ENCODE data around the gene HS3ST1.

Gene HS3ST1

DNA sequence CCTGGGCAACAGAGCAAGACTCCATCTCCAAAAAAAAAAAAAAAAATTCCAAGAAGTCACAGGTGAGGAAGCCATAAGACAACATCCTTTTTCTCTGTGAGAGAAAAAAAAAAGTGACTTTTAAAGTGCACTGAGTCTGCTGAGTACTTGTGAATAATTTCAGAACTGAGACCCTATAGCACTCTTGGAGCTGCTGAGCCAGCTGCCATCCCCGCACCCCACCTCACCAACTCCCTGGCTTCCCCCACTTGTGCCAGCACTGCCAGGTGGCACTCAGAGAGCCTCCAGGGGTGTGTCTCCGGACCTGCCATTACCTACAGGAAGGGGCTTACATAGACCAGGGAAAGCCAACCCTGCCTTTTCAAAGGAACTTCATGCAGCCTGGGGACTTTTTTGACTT lies 39.2 kb upstream of the HS3ST1 start:
- no peak for TF ChIP-seq EZH2phosphoT487 (IDR thresholded peaks at IDR 0.05; ENCODE audit: borderline replicate concordance)
- TF ChIP-seq, protein P1, sequence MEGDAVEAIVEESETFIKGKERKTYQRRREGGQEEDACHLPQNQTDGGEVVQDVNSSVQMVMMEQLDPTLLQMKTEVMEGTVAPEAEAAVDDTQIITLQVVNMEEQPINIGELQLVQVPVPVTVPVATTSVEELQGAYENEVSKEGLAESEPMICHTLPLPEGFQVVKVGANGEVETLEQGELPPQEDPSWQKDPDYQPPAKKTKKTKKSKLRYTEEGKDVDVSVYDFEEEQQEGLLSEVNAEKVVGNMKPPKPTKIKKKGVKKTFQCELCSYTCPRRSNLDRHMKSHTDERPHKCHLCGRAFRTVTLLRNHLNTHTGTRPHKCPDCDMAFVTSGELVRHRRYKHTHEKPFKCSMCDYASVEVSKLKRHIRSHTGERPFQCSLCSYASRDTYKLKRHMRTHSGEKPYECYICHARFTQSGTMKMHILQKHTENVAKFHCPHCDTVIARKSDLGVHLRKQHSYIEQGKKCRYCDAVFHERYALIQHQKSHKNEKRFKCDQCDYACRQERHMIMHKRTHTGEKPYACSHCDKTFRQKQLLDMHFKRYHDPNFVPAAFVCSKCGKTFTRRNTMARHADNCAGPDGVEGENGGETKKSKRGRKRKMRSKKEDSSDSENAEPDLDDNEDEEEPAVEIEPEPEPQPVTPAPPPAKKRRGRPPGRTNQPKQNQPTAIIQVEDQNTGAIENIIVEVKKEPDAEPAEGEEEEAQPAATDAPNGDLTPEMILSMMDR (conservative IDR thresholded peaks at IDR 0.05; ENCODE audit: low read length) = no peak
- Histone ChIP-seq H3K36me3 (ENCODE audit: insufficient read depth, low read length) (no peaks in the 10 kb centered on the region), H3K27me3 (ENCODE audit: insufficient read depth, low read length, poor library complexity, severe bottlenecking) (no peaks in the 10 kb centered on the region), H3K4me1 (ENCODE audit: insufficient read depth, low read length, poor library complexity, severe bottlenecking) (peaks cover 17% of the 10 kb centered on the region), H3K9me3 (ENCODE audit: insufficient read depth, low read depth, low read length) (no peaks in the 10 kb centered on the region), H3K9me2 (replicated peaks; ENCODE audit: low read depth, low read length) (no peaks in the 10 kb centered on the region), H3K9ac (ENCODE audit: low read depth, low read length, poor library complexity, severe bottlenecking) (no peak overlapping the region), H2AFZ (ENCODE audit: low read length) (no peak overlapping the region), H3K79me2 (ENCODE audit: insufficient read depth, low read length) (no peaks in the 10 kb centered on the region), H3K4me3 (ENCODE audit: low read length, poor library complexity, severe bottlenecking) (no peak overlapping the region), H3K4me2 (ENCODE audit: low read depth, low read length, poor library complexity, severe bottlenecking) (no peak overlapping the region), H4K20me1 (ENCODE audit: insufficient read depth, low read length, poor library complexity, severe bottlenecking) (no peaks in the 10 kb centered on the region), H3F3A (ENCODE audit: low read depth) (no peaks in the 10 kb centered on the region)

DNA sequence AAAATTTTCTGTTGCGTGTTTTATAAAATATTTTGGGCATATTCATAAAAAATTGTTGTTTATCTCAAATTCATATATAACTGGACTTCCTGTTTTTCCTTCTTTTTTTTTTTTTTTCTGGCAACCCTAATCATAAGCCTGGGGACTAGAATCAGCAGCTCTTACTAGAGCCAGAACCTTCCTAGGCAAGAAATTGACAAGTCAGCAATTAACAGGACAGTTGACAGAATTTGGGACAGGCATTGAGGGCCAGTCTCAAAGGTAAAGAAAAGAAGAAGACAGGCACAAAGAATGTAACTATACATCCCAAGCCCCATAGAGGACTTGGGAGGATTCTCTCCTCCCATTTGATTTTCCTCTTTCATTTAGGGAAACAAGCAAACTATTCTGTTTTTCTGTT lies 35.0 kb upstream of the HS3ST1 start:
- no peaks in the 10 kb centered on the region for H3K4me1 ChIP-seq (ENCODE audit: insufficient read depth, low read length, poor library complexity, severe bottlenecking)
- no peak overlapping the region for H3K4me3 ChIP-seq (ENCODE audit: low read length, poor library complexity, severe bottlenecking)
- H3K9me2 ChIP-seq (replicated peaks; ENCODE audit: low read depth, low read length) = no peaks in the 10 kb centered on the region
- H3F3A ChIP-seq (ENCODE audit: low read depth) = no peaks in the 10 kb centered on the region
- H3K36me3 ChIP-seq (ENCODE audit: insufficient read depth, low read length) = no peaks in the 10 kb centered on the region
- no peaks in the 10 kb centered on the region for H3K79me2 ChIP-seq (ENCODE audit: insufficient read depth, low read length)
- no peak overlapping the region for H3K4me2 ChIP-seq (ENCODE audit: low read depth, low read length, poor library complexity, severe bottlenecking)
- H4K20me1 ChIP-seq (ENCODE audit: insufficient read depth, low read length, poor library complexity, severe bottlenecking) = no peaks in the 10 kb centered on the region
- H3K9me3 ChIP-seq (ENCODE audit: insufficient read depth, low read depth, low read length) = no peaks in the 10 kb centered on the region
- TF ChIP-seq, protein P1 (conservative IDR thresholded peaks at IDR 0.05; ENCODE audit: low read length) = no peak
- TF ChIP-seq EZH2phosphoT487 (IDR thresholded peaks at IDR 0.05; ENCODE audit: borderline replicate concordance) = no peak
- no peak overlapping the region for H3K9ac ChIP-seq (ENCODE audit: low read depth, low read length, poor library complexity, severe bottlenecking)
- H2AFZ ChIP-seq (ENCODE audit: low read length) = no peak overlapping the region
- no peaks in the 10 kb centered on the region for H3K27me3 ChIP-seq (ENCODE audit: insufficient read depth, low read length, poor library complexity, severe bottlenecking)

DNA sequence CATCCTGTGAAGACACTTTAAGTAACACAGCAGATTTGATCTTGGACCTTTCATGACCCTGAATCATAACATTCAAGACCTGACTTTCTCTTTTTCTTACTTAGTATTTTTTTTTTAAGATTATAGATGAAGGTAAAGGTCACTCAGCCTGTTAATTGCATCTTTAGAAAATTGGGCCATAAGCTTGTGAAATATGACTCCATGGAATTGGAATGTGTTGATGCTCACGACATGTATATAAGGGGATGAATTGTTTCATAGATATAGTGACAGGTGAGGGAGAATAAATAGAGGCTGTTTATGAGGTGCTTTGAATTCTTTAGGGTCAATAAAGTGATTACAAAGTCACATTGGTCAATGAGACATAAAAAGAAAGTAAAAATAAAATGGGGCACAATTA lies 27.7 kb upstream of the HS3ST1 start:
- Histone ChIP-seq H3K36me3 (ENCODE audit: insufficient read depth, low read length) (no peaks in the 10 kb centered on the region), H3K4me3 (ENCODE audit: low read length, poor library complexity, severe bottlenecking) (no peak overlapping the region), H2AFZ (ENCODE audit: low read length) (no peak overlapping the region), H3K9me3 (ENCODE audit: insufficient read depth, low read depth, low read length) (no peaks in the 10 kb centered on the region), H3K4me2 (ENCODE audit: low read depth, low read length, poor library complexity, severe bottlenecking) (no peak overlapping the region), H3K79me2 (ENCODE audit: insufficient read depth, low read length) (no peaks in the 10 kb centered on the region), H3K27me3 (ENCODE audit: insufficient read depth, low read length, poor library complexity, severe bottlenecking) (no peaks in the 10 kb centered on the region), H3K4me1 (ENCODE audit: insufficient read depth, low read length, poor library complexity, severe bottlenecking) (no peaks in the 10 kb centered on the region), H3K9me2 (replicated peaks; ENCODE audit: low read depth, low read length) (no peaks in the 10 kb centered on the region), H4K20me1 (ENCODE audit: insufficient read depth, low read length, poor library complexity, severe bottlenecking) (no peaks in the 10 kb centered on the region), H3K9ac (ENCODE audit: low read depth, low read length, poor library complexity, severe bottlenecking) (no peak overlapping the region), H3F3A (ENCODE audit: low read depth) (no peaks in the 10 kb centered on the region)
- no peak for TF ChIP-seq EZH2phosphoT487 (IDR thresholded peaks at IDR 0.05; ENCODE audit: borderline replicate concordance)
- TF ChIP-seq, protein P1 (conservative IDR thresholded peaks at IDR 0.05; ENCODE audit: low read length) = no peak

Data from Loucy (cell line).